Epithelial cell of proximal tubule (primary cell): ENCODE measurements around the gene ITGB1. TPM values are rescaled to one million over a fixed set of nuclear protein-coding genes. Genes with fewer than 3 reads are reported as not detected.

Experiments
- DNase-seq: peaks from one replicate; pipeline ENCODE4 v3.0.0-alpha.2; 2011; ENCODE audit warnings: low read depth
- H3K4me3 ChIP-seq: 2 replicates; pipeline ENCODE4 v1.5.1; 2011; ENCODE audit warnings: low read depth, mild to moderate bottlenecking, low read length
- CTCF ChIP-seq: conservative IDR thresholded peaks from 2 replicates; pipeline ENCODE4 v1.5.1; 2012; ENCODE audit warnings: low read depth, mild to moderate bottlenecking, low read length
- total RNA-seq: library from RNA; depleted of rRNA; stranded (reverse); fragments of >200 nt; gene quantifications from 2 replicates; pipeline ENCODE4 v1.2.3, GENCODE V29; 2015

Gene ITGB1
- total RNA-seq, 1 donor from 2014 or later, result 2,053 TPM

DNA sequence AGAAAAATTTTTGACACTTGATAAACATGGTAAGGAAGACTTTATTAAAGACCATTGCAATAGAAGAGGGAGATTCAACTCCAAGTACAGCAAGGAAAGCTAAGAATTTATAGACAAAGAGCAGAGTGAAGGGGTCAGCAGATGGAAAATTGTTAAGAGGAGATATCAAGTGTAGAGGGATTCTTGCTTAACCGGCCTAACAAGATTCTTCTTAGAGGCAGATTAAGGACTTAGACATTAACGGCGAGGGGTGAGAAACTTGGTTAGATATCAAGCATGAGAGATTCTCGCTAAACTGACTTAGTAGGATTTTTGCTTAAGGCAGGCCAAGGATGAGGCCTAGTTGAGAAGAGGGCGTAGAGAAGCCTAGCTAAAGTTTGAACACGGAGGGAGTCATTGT, 76.0 kb downstream of the ITGB1 start:
- no peak for TF ChIP-seq CTCF
- no peak overlapping the region for H3K4me3 ChIP-seq
- no peak for DNase-seq

DNA sequence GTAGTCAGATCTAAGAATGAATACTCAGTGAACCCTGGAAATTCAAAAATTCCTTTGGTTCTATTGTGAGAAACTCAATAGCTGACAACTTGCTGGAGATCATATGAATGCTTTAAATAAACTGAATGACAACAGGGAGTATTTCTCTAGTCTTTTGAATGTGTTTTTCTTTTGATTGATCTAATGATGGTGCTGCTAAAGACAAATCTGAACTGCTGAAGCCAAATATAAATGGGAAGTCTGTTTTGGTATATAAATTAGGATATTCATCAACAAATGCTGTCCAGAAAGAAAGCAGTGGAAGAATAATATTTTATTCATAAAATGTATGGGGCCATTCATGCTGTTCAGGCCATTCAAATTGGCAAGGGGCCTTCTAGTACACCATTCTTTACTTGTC, 79.4 kb downstream of the ITGB1 start:
- no peak for TF ChIP-seq CTCF
- no peak overlapping the region for H3K4me3 ChIP-seq
- DNase-seq, result no peak

- no peak overlapping the region for H3K4me3 ChIP-seq
- TF ChIP-seq CTCF, result no peak
- no peak for DNase-seq
Observed at GRCh38 chr10:32877915-32878314, 80.1 kb downstream of the ITGB1 start.

DNA sequence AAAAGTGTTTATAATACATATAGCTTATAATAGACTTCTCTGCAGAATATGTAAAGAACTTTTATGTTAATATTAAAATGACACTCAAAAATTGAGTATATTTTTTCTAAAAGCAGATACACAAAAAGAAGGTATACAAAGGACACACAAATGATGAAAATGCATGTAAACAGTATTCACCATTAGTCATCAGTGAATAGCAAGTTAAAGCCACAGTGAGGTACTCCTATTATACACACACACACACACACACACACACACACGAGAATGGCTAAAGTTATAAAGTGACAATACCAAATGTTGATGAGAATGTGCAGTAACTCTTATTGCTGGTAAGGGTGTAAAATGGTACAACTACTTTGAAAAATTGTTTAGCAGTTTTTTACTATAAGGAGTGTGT, 92.9 kb downstream of the ITGB1 start:
- H3K4me3 ChIP-seq, result no peak overlapping the region
- DNase-seq, result no peak
- no peak for TF ChIP-seq CTCF

DNA sequence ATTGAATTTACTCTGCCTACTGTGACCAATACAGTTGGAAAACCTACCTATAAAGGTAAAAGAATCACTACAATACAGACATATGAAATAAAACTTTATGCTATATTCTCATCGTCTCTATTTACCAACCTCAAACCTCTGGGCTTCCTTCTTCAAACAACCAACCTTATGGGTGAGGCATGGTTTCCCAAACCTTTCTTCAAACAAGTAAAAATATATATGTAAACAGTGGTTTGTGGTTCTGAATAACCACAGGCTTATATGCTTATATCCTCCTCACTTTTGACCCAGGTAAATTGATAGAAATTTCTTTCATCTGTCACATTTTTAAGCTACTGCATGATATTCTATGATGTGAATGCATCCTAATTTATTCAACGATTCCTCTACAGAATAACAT, 103.6 kb downstream of the ITGB1 start:
- no peak for DNase-seq
- no peak for TF ChIP-seq CTCF
- H3K4me3 ChIP-seq, result no peak overlapping the region

GRCh38 chr10:32851301-32851700, 106.7 kb downstream of the ITGB1 start:
- no peak for TF ChIP-seq CTCF
- DNase-seq, result no peak
- H3K4me3 ChIP-seq, result no peak overlapping the region
